GM12891 (cell line): ENCODE results near the gene FNIP1.

Experiments used
- POLR2A ChIP-seq: IDR thresholded peaks from 2 replicates; pipeline ENCODE4 v1.6.1; 2011; ENCODE audit warnings: low read depth, low read length, control low read depth
- TAF1 ChIP-seq: IDR thresholded peaks from 2 replicates; pipeline ENCODE4 v1.6.1; 2011; ENCODE audit warnings: low read depth, low read length, control low read depth

- TF ChIP-seq POLR2A, result no peak
- no peak for TF ChIP-seq TAF1
Measured at GRCh38 chr5:131630963-131631350, 165.9 kb downstream of the FNIP1 start.
